CD4-positive, alpha-beta T cell treated with Interleukin-1 beta for 1 hour (primary cell): Measurements from ENCODE around the gene SEPTIN12.
A peak's percentile ranks its signal among the peaks of the same experiment; 100 is the strongest.
"Not testable (repeated sequence)": the region's sequence is repeated elsewhere in the genome, so short reads cannot be mapped to it uniquely, and the experiment has no call there.

ENCODE experiments used
- DNase-seq, 2 donors: peaks; one replicate each; pipeline ENCODE4 v3.0.0-alpha.2; 2020 to 2022

Gene SEPTIN12

GRCh38 chr16:4752351-4753100, 35.6 kb downstream of the SEPTIN12 start:
- DNase-seq: no peak

GRCh38 chr16:4750896-4751295, 37.2 kb downstream of the SEPTIN12 start:
- DNase-seq: no peak

DNA sequence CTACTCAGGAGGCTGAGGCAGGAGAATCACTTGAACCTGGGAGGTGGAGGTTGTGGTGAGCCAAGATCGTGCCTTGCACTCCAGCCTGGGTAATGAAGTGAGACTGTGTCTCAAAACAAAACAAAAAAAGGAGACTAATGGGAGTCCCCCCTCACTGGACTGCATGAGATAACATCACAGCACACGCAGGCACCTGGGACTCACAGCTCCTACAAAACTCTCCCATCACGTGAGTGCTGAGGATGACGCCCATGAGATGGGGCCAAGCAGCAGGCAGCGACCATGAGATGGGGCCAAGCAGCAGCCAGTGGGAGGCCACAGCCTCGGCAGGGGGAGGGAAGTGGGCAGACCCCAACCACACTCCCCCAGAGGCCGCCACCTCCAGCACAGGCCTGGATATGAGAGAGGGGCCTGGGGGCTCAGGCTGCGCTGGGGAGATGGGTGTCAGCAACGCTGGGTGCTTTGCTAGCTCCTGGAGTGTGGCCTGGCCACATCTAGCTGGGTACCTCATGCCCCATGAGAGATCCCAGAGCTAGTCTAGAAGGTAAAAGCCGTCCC, 38.4 kb downstream of the SEPTIN12 start:
- no peak for DNase-seq

- DNase-seq: no peak
Observed at GRCh38 chr16:4748682-4749411, 39.3 kb downstream of the SEPTIN12 start.

DNA sequence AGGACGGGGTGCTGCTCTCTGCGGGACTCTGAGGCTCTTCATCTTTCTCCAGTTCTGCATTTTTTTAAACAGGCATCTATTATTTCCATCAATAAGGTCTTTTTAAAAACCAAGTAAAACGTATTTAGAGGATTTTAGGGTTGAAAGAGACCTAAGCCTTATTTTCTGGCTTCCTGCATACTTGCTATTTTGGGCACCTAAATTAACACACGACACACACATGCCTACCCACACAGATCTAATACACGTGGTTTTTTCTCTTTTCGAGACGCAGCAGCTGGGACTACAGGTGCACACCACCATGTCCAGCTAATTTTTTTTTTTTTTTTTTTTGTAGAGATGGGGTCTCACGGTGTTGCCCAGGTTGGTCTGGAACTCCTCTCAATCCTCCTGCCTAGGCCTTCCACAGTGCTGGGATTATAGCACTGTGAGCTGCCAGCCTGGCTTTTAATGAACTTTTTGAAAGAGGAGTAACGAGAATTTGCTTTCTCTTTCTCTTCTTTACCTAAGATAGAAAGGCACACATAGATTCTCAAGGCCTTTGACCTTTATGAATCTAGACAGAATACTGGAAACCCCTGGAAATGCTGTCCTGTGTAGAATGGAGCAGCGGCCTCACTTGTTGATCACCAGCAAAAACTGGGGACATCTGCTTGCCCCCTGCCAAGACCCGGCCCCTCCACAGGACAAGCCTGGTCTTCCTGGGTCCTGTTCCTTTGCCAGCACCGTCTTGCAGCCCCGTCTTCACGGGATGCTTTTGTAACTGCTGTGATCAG, 40.1 kb downstream of the SEPTIN12 start:
- DNase-seq: no peak

DNA sequence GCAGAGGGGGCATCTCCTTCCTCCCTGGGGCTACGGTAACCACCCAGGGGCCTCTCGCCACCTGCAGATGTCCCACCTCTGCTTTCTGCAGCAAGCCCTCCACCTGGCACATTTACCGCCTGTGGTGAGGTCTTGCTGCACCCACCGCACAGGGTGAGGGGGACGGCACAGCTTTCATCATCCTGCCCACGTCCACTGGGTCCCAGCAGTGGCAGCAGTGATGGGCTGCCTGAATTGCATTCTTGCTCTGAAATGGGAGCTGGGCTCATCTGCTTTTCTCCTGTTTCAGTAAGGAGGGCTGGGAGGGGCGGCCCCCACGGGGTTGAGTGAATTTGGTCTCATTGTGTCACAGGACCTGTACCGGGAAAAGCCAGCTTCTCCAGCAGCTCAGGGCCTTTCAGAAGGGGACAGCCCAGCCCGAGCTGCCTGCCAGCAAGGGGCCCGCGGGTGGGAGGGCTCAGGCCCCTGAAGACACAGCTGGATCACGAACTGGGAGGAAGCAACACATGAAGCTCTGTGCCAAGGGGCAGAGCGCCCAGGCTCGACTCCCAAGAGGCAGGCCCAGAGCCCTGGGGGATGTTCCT, 41.1 kb downstream of the SEPTIN12 start:
- DNase-seq: no peak

GRCh38 chr16:4746215-4746614, 41.9 kb downstream of the SEPTIN12 start:
- DNase-seq: no peak

DNA sequence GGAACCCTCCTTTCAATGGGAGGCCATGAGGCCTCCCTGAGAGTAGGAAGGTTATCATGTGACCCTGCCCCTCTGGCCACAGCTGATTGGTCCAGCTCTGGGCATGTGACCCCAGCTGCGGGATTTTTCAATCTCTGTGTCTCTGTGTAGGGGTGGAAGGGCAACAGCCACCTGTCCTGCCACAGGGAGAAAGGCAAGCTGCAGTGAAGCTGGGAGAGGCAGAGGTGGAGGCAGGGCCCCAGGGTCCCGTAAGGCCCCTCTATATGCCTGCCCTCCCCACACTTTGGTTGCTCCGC, 42.9 kb downstream of the SEPTIN12 start:
- no peak for DNase-seq

DNA sequence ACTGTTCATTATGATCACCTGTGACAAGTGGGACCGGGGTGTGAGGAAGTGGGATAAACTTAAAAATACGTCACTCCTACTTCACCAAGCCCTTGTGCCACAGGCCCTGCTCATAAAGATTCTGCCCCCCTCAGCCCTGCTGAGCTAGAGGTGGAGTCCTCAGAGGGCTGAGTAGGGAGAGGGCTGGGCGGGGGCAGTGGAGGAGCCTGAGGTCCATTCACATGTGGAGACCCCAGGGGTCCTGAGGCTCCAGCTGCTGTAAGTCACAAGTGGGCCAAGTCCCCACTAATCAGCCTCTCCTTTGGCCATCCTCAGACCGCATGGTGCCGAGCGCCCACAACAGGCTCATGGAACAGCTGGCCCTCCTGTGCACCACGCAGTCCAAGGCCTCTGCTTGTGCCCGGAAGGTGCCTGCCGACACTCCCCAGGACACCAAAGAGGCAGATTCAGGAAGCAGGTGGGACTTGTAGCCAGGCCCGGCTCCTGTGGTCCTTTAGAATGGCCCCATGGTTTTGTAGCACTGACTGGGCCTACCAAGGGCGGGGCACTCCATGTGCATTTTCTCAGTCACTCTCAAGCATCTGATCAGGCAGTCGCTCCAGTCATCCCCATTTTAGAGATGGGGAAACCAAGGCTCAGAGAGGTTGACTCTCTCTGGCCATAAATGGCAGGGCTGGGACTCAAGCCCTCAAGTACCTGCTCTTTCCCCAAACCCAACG, 43.4 kb downstream of the SEPTIN12 start:
- no peak for DNase-seq

DNA sequence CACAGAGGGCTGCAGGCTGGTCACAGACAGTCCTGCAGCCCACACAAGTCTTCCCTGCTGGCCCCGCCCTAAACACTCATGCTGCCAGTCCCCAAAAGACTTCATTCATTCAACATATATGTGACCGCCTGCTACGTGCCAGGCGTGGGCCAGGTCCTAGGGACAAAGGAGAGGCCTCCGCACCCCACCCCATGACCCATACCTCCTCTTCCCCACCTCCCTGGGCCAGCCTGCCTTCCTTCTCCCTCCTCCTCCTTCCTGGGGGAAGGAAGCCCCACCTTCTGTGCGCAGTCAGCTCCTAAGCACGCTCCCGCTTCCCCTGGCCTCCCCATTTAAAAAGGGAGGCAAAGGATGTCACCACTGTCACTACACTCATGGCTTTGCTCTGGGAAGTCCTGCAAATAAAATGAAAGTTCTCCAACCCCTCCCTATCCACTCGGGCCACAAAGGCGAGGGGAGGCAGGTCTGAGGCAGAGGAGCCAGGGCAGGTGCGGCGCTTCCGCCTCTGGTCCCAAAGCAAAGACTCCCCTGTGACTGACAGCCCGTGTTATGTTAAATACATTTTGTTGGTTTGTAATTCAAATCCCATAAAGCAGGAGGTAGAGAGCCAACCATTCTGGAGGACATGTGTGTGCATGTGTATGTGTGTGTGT, 44.8 kb downstream of the SEPTIN12 start:
- DNase-seq: no peak

- not testable (repeated sequence) for DNase-seq
Observed at GRCh38 chr16:4738370-4738769, 49.8 kb downstream of the SEPTIN12 start.

DNA sequence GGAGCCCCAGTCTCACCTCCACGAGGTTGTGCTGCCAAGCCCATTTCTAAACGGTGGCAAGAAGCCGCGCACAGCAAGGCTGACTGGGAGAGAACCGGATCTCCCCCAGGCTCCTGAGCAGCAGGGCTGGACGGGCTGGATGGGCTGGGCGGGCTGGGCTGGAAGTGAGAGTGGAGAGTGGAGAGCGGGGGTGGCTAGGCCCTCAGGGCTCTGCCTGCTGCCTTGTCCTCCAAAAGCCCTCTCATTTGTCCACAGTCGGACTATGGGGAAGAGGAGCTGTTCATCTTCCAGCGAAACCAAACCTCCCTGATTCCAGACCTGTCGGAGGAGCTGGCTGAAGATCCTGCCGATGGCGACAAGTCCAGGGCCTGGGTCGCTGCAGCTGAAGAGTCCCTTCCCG, 50.6 kb downstream of the SEPTIN12 start:
- no peak for DNase-seq

- no peak for DNase-seq
Observed at GRCh38 chr16:4736546-4736945, 51.6 kb downstream of the SEPTIN12 start.

DNA sequence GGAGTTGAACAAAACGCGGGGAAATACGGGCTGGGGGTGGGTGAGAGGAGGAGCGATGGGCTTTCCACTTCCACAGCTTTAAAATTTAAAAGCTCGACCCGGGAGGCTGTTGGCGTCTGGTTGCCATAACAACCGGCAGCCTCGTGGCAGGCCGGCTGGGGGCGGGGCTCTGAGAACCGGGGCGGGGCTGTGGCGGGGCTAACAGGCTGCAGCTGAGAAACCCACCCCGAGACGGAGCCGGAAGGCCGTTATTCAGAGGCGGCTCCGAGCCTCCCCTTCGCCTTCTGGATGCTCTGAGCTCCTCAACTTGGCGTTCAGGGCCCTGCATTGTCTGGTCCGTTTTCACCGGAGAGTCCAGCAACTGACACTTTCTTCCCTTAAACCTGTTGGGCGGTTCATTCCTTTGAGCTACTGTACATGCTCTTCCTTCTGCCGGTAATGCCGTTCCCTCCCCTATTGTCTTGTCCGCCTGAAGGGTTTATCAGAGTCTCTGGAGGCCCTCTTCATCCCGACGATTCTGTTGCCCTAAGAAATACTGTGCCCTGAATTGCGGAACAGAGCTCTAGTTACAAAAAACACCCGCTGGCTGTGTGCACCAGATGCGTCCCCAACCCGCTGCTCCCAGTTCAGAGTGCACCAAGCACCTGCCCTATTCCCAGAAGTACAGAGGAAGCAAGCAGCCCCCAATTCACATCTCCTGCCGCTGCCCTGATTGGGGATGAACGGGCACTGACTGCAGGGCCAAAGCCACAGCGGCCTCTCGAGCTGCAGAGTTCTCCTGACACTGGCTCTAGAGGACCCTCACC, 53.2 kb downstream of the SEPTIN12 start:
- DNase-seq: peak; percentile 92 to 94

DNA sequence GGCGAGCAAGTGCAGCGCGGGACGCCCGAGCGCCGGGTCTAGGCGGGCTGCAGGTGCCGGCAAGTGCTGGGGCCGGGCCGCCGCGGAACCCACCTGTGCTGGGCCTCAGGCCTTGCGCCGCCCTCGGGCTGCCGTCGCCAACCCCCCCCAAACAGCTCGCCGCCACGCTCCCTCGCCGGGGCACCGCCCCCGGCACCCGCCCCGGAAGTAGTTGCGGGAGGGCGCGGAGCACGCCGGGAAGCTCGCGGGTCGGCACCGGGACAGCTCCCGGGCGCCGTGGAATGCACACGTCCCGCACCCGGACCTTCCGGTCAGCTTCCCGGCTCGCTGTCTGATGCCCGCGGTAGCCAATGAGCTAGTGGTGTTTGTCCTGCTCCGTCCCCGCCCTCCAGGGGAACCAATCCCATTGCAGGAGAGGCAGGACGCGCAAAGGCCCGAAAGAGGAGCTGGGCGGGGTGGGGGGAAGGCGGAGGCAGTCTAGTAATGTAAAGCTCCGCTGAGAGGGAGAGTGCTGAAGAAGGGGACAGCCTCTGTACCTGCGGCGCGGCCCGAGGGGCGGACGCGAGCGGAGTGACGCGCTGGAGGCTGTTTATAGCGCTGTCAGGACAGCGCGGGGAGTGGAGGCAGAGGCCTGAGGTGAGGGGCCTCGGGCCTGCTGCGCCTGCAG, 53.9 kb downstream of the SEPTIN12 start, which contains the start of the genes ANKS3 and DNAAF8:
ANKS3 (minus strand) TSS at position 209 of the 667 bp plus-strand sequence. CDS start 4,122 bp downstream, outside the sequence.
DNAAF8 (plus strand) TSS at position 475 of the 667 bp plus-strand sequence. CDS start 1,978 bp downstream, outside the sequence.
- DNase-seq: peak; percentile 79 to 80

DNA sequence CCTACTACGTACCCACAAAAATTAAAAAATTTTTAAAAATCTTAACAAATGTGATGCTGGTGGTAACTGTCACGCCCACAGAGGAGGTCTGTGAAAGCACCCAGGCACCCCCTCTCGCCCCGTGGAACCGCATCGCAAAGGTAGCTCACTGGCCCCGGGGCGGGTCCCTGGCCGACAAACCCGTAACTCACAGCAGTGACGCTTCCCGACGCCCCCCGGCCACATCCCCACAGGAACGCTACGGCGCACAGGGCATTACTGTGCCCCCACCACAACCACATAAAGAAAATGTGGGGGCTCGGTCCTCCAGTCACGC, 54.4 kb downstream of the SEPTIN12 start:
- no peak for DNase-seq

DNA sequence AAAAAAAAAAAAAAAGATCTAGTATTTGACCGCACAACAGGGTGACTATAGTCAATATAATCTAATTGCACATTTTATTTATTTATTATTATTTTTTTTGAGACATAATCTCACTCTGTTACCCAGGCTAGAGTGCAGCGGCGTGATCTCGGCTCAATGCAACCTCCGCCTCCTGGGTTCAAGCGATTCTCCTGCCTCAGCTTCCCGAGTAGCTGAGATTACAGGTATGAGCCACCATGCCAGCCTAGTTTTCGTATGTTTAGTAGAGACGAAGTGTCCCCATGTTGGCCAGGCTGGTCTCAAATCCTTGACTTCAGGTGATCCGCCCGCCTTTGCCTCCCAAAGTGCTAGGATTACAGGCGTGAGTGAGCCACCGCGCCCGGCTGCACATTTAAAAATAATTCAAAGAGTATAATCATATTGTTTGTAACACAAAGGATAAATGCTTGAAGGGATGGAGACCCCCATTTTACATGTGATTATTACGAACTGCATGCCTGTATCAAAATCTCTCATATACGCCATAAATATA, 54.9 kb downstream of the SEPTIN12 start:
- no peak for DNase-seq

DNA sequence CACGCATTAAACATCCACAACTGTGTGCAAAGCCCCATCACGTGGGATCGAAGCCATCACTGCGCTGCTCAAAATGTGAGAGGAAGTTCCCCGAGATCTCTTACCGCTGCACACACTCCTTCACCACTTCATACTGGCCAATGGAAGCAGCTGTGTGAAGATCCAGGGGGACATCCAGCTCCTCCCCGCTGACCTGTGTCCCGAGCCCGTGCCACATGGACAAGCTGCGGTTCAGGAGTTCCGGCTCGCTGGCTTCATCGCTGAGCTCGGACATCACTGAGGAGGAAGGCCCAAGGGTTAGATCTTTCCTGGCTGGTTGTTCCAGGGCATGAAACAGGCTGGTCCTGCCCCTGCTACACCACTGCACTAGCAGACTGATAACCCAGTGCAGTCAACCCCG, 58.3 kb downstream of the SEPTIN12 start:
- DNase-seq: no peak

DNA sequence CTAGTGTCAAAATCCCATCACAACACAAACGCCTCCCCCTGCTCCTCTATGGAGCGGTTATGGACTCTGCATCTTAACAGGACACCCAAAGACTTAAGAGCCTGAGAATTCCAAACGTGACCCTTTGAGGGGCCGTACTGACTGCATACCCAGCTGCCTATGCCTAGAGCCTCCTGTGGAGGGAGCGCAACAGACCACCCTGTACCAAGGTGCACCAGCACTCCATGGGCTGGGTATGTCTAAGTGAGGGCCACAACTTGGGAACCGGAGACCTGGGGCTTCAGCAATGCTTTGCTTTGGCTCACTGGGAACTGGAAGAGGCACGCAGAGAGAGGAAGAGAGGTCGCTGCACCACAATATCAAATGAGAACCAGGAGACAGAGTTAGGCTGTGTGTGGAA, 59.5 kb downstream of the SEPTIN12 start:
- no peak for DNase-seq
